ENCODE data around the gene SOWAHA. TPM values are rescaled to one million over a fixed set of nuclear protein-coding genes. Genes with fewer than 3 reads are reported as not detected.

Gene SOWAHA
- total and polyA plus RNA-seq, 2 donors (not counting 1 experiment from before 2014, with no cell fraction given), result 0.03 to 0.17 TPM

GRCh38 chr5:132767150-132767549, 46.0 kb upstream of the SOWAHA start:
- H3K79me2 ChIP-seq (ENCODE audit: control insufficient read depth, insufficient read depth, low read length), result peaks cover 49% of the 10 kb centered on the region
- H3K36me3 ChIP-seq (ENCODE audit: control insufficient read depth, insufficient read depth, low read length), result peaks cover 13% of the 10 kb centered on the region
- no peaks in the 10 kb centered on the region for H3K27me3 ChIP-seq (ENCODE audit: control insufficient read depth, insufficient read depth, low read length)
- no peak overlapping the region for H2AFZ ChIP-seq (ENCODE audit: low read length)
- H3K4me1 ChIP-seq (ENCODE audit: control insufficient read depth, extremely low read depth, insufficient read depth, low read length), result peaks cover 24% of the 10 kb centered on the region
- no peak for TF ChIP-seq CTCF (conservative IDR thresholded peaks at IDR 0.05 in 1 of 2, IDR thresholded peaks at IDR 0.05 in 1 of 2; ENCODE audit: low read depth in 1 of 2, low read length in 2 of 2)
- no peak for TF ChIP-seq EZH2 (IDR thresholded peaks at IDR 0.05; ENCODE audit: low read length, missing control alignments)
- H3K4me2 ChIP-seq (ENCODE audit: extremely low read depth, insufficient read depth, low read length), result peak overlapping the region; percentile 93
- H3K4me3 ChIP-seq (replicated peaks in 1 of 4; ENCODE audit: control extremely low read depth in 1 of 4, insufficient read depth in 1 of 4, low read depth in 3 of 4, low read length in 4 of 4), result peak overlapping the region in 1 of 4 experiments; percentile 33
- no peak overlapping the region for H3K9ac ChIP-seq (ENCODE audit: insufficient read depth, low read length)
- no peak for DNase-seq (ENCODE audit: low read depth in 2 of 2)
- no peaks in the 10 kb centered on the region for H4K20me1 ChIP-seq (ENCODE audit: control insufficient read depth, extremely low read depth, insufficient read depth, low read length)
- H3K9me3 ChIP-seq (ENCODE audit: control insufficient read depth, insufficient read depth, low read depth, low read length), result no peaks in the 10 kb centered on the region
- H3K27ac ChIP-seq (ENCODE audit: insufficient read depth, low read length), result peak overlapping the region; percentile 50

- Histone ChIP-seq H3K27me3 (ENCODE audit: control insufficient read depth, insufficient read depth, low read length) (no peaks in the 10 kb centered on the region), H3K4me3 (replicated peaks in 1 of 4; ENCODE audit: control extremely low read depth in 1 of 4, insufficient read depth in 1 of 4, low read depth in 3 of 4, low read length in 4 of 4) (no peak overlapping the region), H3K36me3 (ENCODE audit: control insufficient read depth, insufficient read depth, low read length) (peaks cover 7% of the 10 kb centered on the region), H3K9ac (ENCODE audit: insufficient read depth, low read length) (no peak overlapping the region), H4K20me1 (ENCODE audit: control insufficient read depth, extremely low read depth, insufficient read depth, low read length) (no peaks in the 10 kb centered on the region), H3K9me3 (ENCODE audit: control insufficient read depth, insufficient read depth, low read depth, low read length) (no peaks in the 10 kb centered on the region), H3K4me1 (ENCODE audit: control insufficient read depth, extremely low read depth, insufficient read depth, low read length) (peaks cover 25% of the 10 kb centered on the region), H2AFZ (ENCODE audit: low read length) (no peak overlapping the region), H3K79me2 (ENCODE audit: control insufficient read depth, insufficient read depth, low read length) (peaks cover 57% of the 10 kb centered on the region), H3K27ac (ENCODE audit: insufficient read depth, low read length) (no peak overlapping the region), H3K4me2 (ENCODE audit: extremely low read depth, insufficient read depth, low read length) (no peak overlapping the region)
- DNase-seq (ENCODE audit: low read depth in 2 of 2), result no peak
- no peak for TF ChIP-seq CTCF (conservative IDR thresholded peaks at IDR 0.05 in 1 of 2, IDR thresholded peaks at IDR 0.05 in 1 of 2; ENCODE audit: low read depth in 1 of 2, low read length in 2 of 2)
- TF ChIP-seq EZH2 (IDR thresholded peaks at IDR 0.05; ENCODE audit: low read length, missing control alignments), result no peak
Measured at GRCh38 chr5:132768485-132768868, 44.6 kb upstream of the SOWAHA start.

- Histone ChIP-seq H3K4me3 (replicated peaks in 1 of 4; ENCODE audit: control extremely low read depth in 1 of 4, insufficient read depth in 1 of 4, low read depth in 3 of 4, low read length in 4 of 4) (no peak overlapping the region), H3K4me2 (ENCODE audit: extremely low read depth, insufficient read depth, low read length) (no peak overlapping the region), H3K9ac (ENCODE audit: insufficient read depth, low read length) (no peak overlapping the region), H3K27ac (ENCODE audit: insufficient read depth, low read length) (peak overlapping the region; percentile 44), H3K27me3 (ENCODE audit: control insufficient read depth, insufficient read depth, low read length) (no peaks in the 10 kb centered on the region), H3K4me1 (ENCODE audit: control insufficient read depth, extremely low read depth, insufficient read depth, low read length) (peaks cover 32% of the 10 kb centered on the region), H3K36me3 (ENCODE audit: control insufficient read depth, insufficient read depth, low read length) (no peaks in the 10 kb centered on the region), H3K79me2 (ENCODE audit: control insufficient read depth, insufficient read depth, low read length) (peaks cover 72% of the 10 kb centered on the region), H3K9me3 (ENCODE audit: control insufficient read depth, insufficient read depth, low read depth, low read length) (no peaks in the 10 kb centered on the region), H2AFZ (ENCODE audit: low read length) (no peak overlapping the region), H4K20me1 (ENCODE audit: control insufficient read depth, extremely low read depth, insufficient read depth, low read length) (no peaks in the 10 kb centered on the region)
- TF ChIP-seq EZH2 (IDR thresholded peaks at IDR 0.05; ENCODE audit: low read length, missing control alignments) (no peak), CTCF (conservative IDR thresholded peaks at IDR 0.05 in 1 of 2, IDR thresholded peaks at IDR 0.05 in 1 of 2; ENCODE audit: low read depth in 1 of 2, low read length in 2 of 2) (no peak)
- DNase-seq (ENCODE audit: low read depth in 2 of 2), result no peak
Measured at GRCh38 chr5:132770476-132771159, 42.5 kb upstream of the SOWAHA start.

Measured in fibroblast of lung (primary cell).